Ovary (tissue), 9 donors: ENCODE data around the gene CLOCK. TPM values are rescaled to one million over a fixed set of nuclear protein-coding genes. Genes with fewer than 3 reads are reported as not detected.

Experiments
- DNase-seq, 5 donors: peaks; one replicate each; pipeline ENCODE4 v3.0.0-alpha.2; 2019 to 2020
- H3K27ac ChIP-seq, 2 donors: fragments of 200-600 bp; one replicate each; pipeline versions ENCODE4 v1.5.1 to v1.8.0; 2019 to 2022
- H3K27me3 ChIP-seq: fragments of 200-600 bp; one replicate; pipeline ENCODE4 v1.8.0; 2022
- H3K36me3 ChIP-seq: fragments of 200-600 bp; sonication (generic); one replicate; pipeline ENCODE4 v1.5.1; 2019
- H3K4me1 ChIP-seq: one replicate; pipeline ENCODE4 v1.8.1; 2013; ENCODE audit warnings: mild to moderate bottlenecking, moderate library complexity; ENCODE audit not compliant: insufficient read depth
- H3K4me3 ChIP-seq: fragments of 200-600 bp; sonication (generic); one replicate; pipeline ENCODE4 v1.5.1; 2017
- H3K9me3 ChIP-seq, 2 donors: fragments of 200-600 bp in 1 of 2; sonication (generic) in 1 of 2; one replicate each; pipeline versions ENCODE4 v1.5.1 to v1.8.1; 2013 to 2019; ENCODE audit warnings: mild to moderate bottlenecking in 1 of 2, moderate library complexity in 1 of 2
- CTCF ChIP-seq, 3 donors: fragments of 450-650 bp in 2 of 3; fragments of 200-600 bp in 1 of 3; IDR thresholded peaks; one replicate each; pipeline versions ENCODE4 v1.5.1 to v1.8.0; 2016 to 2022; ENCODE audit warnings: antibody characterized with exemption in 3 of 3, mild to moderate bottlenecking in 1 of 3
- EP300 ChIP-seq: sonication (generic); formaldehyde crosslinking; IDR thresholded peaks from one replicate; pipeline ENCODE4 v1.6.1; 2017; ENCODE audit warnings: antibody characterized with exemption
- POLR2A ChIP-seq: fragments of 450-650 bp; IDR thresholded peaks from one replicate; pipeline ENCODE4 v1.6.1; 2017; ENCODE audit warnings: antibody characterized with exemption, mild to moderate bottlenecking, moderate library complexity
- WGBS, 3 donors: extraction: QIAGEN DNeasy Blood & Tissue Kit in 1 of 3; methylation state at CpG; one replicate each; pipeline versions ENCODE4 v1.1.5 to v1.1.7; 2013 to 2017; 5-methylcytosine and 5-hydroxymethylcytosine counted together
- intact Hi-C, 4 donors: fragments of 100-400 bp; cut with DNase I; formaldehyde crosslinking; loops; one replicate each; pipeline versions ENCODE4 v1.11.0 to v1.15.1; 2022 to 2023
- polyA plus RNA-seq, 2 donors: library from polyadenylated mRNA; stranded (reverse); fragments of 200-250 nt in 1 of 2; fragments of 350-450 nt in 1 of 2; fragmentation: Illumina TruSeq in 1 of 2; extraction: RNeasy Lipid Tissue Mini Kit (QIAGEN cat#74804) in 1 of 2; gene quantifications; one replicate each; pipeline ENCODE4 v1.2.3, GENCODE V29; 2013 to 2014
- total RNA-seq, 7 donors: library from RNA; depleted of rRNA in 2 of 7; stranded (reverse); fragments of >200 nt in 2 of 7; fragmentation: NEBNext Ultra II Directional in 3 of 7; extraction: Animal tissue kit (Norgen Biotek cat#: 25700) in 3 of 7; gene quantifications; one replicate each; pipeline versions ENCODE4 v1.1.0 to v1.2.4, GENCODE V29; 2016 to 2023
- donor health status: DM: no; HTN: no; CAD: no; lungs with moderate emphysema.
- donor health status: DM: no; HTN: no; CAD: no.
- donor health status: Bipolar disorder and iron deficiency.
- donor health status: DM: yes; HTN: yes; CAD: no.
- donor health status: DM: no; HTN: no; CAD: no.
- donor health status: DM: yes; HTN: yes; CAD: no.

Gene CLOCK
- total and polyA plus RNA-seq, 9 donors: 5.4 to 36.4 (median 27.5) TPM

GRCh38 chr4:55540271-55540670 lies 6.4 kb downstream of the CLOCK start:
- H3K27me3 ChIP-seq: no peaks in the 10 kb centered on the region
- no peak overlapping the region for H3K4me3 ChIP-seq
- TF ChIP-seq EP300 (no peak), POLR2A (no peak), CTCF (IDR thresholded peaks at IDR 0.05) (no peak)
- no peaks in the 10 kb centered on the region for H3K4me1 ChIP-seq
- H3K27ac ChIP-seq: no peak overlapping the region
- no peak for DNase-seq
- 77 to 91% (median 84%) methylated on average over 3 of the region's 3 CpGs for WGBS, 3 donors
- H3K9me3 ChIP-seq: no peaks in the 10 kb centered on the region
- H3K36me3 ChIP-seq: no peaks in the 10 kb centered on the region
- intact Hi-C loops: loop anchor here in 1 of 4 donors (10.0 kb wide), 1 partner anchor 195 kb away; the partner anchor contains the start of gene SRD5A3

- no peak for TF ChIP-seq EP300
- no peak for TF ChIP-seq POLR2A
- TF ChIP-seq CTCF (IDR thresholded peaks at IDR 0.05): no peak
- H3K27me3 ChIP-seq: no peaks in the 10 kb centered on the region
- no peaks in the 10 kb centered on the region for H3K4me1 ChIP-seq
- DNase-seq: no peak
- no peaks in the 10 kb centered on the region for H3K36me3 ChIP-seq
- no peak overlapping the region for H3K4me3 ChIP-seq
- intact Hi-C loops: loop anchor here in 1 of 4 donors (10.0 kb wide), 1 partner anchor 195 kb away; the partner anchor contains the start of gene SRD5A3
- 90 to 97% (median 93%) methylated on average over 2 of the region's 2 CpGs for WGBS, 3 donors
- H3K27ac ChIP-seq: no peak overlapping the region
- no peaks in the 10 kb centered on the region for H3K9me3 ChIP-seq
Measured at GRCh38 chr4:55539658-55540057, 7.1 kb downstream of the CLOCK start.

GRCh38 chr4:55538531-55538930 lies 8.2 kb downstream of the CLOCK start:
- Histone ChIP-seq H3K4me3 (no peak overlapping the region), H3K9me3 (no peaks in the 10 kb centered on the region), H3K36me3 (no peaks in the 10 kb centered on the region), H3K27ac (no peak overlapping the region), H3K4me1 (no peaks in the 10 kb centered on the region), H3K27me3 (no peaks in the 10 kb centered on the region)
- DNase-seq: no peak
- intact Hi-C loops: no loop called here
- no peak for TF ChIP-seq CTCF (IDR thresholded peaks at IDR 0.05)
- no peak for TF ChIP-seq EP300
- no peak for TF ChIP-seq POLR2A

GRCh38 chr4:55534306-55534705 lies 12.4 kb downstream of the CLOCK start:
- H3K27ac ChIP-seq: no peak overlapping the region
- H3K4me3 ChIP-seq: no peak overlapping the region
- no peaks in the 10 kb centered on the region for H3K36me3 ChIP-seq
- no peaks in the 10 kb centered on the region for H3K4me1 ChIP-seq
- no peaks in the 10 kb centered on the region for H3K9me3 ChIP-seq
- TF ChIP-seq POLR2A (no peak), EP300 (no peak), CTCF (IDR thresholded peaks at IDR 0.05) (no peak)
- H3K27me3 ChIP-seq: no peaks in the 10 kb centered on the region
- no peak for DNase-seq
- intact Hi-C loops: no loop called here

GRCh38 chr4:55530691-55531090 lies 16.0 kb downstream of the CLOCK start:
- WGBS, 3 donors: 90 to 93% (median 92%) methylated on average over 4 of the region's 4 CpGs
- Histone ChIP-seq H3K4me3 (no peak overlapping the region), H3K36me3 (no peaks in the 10 kb centered on the region), H3K4me1 (no peaks in the 10 kb centered on the region), H3K27ac (no peak overlapping the region), H3K27me3 (no peaks in the 10 kb centered on the region), H3K9me3 (no peaks in the 10 kb centered on the region)
- no peak for DNase-seq
- TF ChIP-seq CTCF (IDR thresholded peaks at IDR 0.05) (no peak), EP300 (no peak), POLR2A (no peak)
- intact Hi-C loops: no loop called here
